Measurements from ENCODE around the gene RGS7. TPM values are rescaled to one million over a fixed set of nuclear protein-coding genes. Genes with fewer than 3 reads are reported as not detected.
"Not testable (repeated sequence)": the region's sequence is repeated elsewhere in the genome, so short reads cannot be mapped to it uniquely, and the experiment has no call there.

Gene RGS7
- total RNA-seq, 2 donors from 2014 or later: not detected

GRCh38 chr1:240987928-240988327, 369.1 kb downstream of the RGS7 start:
- H3K36me3 ChIP-seq: no peaks in the 10 kb centered on the region
- H3K9me3 ChIP-seq: no peaks in the 10 kb centered on the region
- no peak for TF ChIP-seq CTCF (IDR thresholded peaks at IDR 0.05)
- no peaks in the 10 kb centered on the region for H3K4me1 ChIP-seq
- H3K27me3 ChIP-seq: no peaks in the 10 kb centered on the region
- no peak for DNase-seq (ENCODE audit: low spot score)
- no peak overlapping the region for H3K4me3 ChIP-seq
- no peak overlapping the region for H3K27ac ChIP-seq

DNA sequence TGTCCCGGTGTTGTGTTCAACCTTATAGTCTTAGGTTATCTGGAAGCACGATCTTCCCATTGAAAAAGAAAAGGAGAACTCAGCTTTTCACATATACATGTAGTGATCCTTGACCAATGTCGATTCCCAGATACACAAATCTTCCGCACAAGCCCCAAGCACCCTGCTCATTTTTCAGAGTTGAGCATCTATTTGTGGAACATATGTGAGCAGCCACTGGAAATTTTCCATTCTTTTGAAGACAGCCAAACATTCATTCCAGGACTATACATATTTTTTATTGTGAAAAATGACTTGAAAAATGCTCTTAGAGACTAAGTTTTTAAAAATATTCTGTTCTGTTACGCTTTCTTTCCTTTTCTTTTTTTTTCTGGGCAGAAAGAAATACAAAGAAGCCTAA, 371.9 kb downstream of the RGS7 start:
- Histone ChIP-seq H3K4me1 (no peaks in the 10 kb centered on the region), H3K4me3 (no peak overlapping the region), H3K27ac (no peak overlapping the region), H3K36me3 (no peaks in the 10 kb centered on the region), H3K9me3 (no peaks in the 10 kb centered on the region), H3K27me3 (no peaks in the 10 kb centered on the region)
- no peak for DNase-seq (ENCODE audit: low spot score)
- TF ChIP-seq CTCF (IDR thresholded peaks at IDR 0.05): no peak

GRCh38 chr1:240980342-240980741, 376.7 kb downstream of the RGS7 start:
- TF ChIP-seq CTCF (IDR thresholded peaks at IDR 0.05): no peak
- no peaks in the 10 kb centered on the region for H3K4me1 ChIP-seq
- no peak overlapping the region for H3K27ac ChIP-seq
- no peaks in the 10 kb centered on the region for H3K27me3 ChIP-seq
- no peak for DNase-seq (ENCODE audit: low spot score)
- H3K4me3 ChIP-seq: no peak overlapping the region
- no peaks in the 10 kb centered on the region for H3K36me3 ChIP-seq
- no peaks in the 10 kb centered on the region for H3K9me3 ChIP-seq

- TF ChIP-seq CTCF (IDR thresholded peaks at IDR 0.05): no peak
- H3K4me3 ChIP-seq: no peak overlapping the region
- H3K36me3 ChIP-seq: no peaks in the 10 kb centered on the region
- H3K27ac ChIP-seq: no peak overlapping the region
- H3K4me1 ChIP-seq: no peaks in the 10 kb centered on the region
- H3K27me3 ChIP-seq: no peaks in the 10 kb centered on the region
- H3K9me3 ChIP-seq: no peaks in the 10 kb centered on the region
- DNase-seq (ENCODE audit: low spot score): no peak
Measured at GRCh38 chr1:240976685-240977084, 380.3 kb downstream of the RGS7 start.

DNA sequence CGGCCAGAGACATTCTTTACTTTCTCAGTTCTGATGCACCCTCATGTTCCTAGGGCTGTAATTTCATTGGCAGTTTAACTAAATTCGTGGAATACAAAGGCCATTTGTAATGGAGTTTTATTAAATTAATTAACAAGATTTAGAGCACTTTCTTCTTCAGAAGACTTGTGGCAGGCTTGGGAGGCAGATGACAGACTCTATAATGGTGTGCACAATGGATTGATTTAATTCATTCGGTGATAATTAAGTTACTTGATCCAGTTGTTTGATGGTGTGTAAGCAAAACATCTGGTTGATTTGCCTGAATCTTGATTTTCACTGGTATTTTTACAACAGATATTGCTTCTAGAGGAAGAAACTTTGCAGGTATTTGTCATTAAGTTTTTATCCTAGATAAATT, 383.1 kb downstream of the RGS7 start:
- Histone ChIP-seq H3K9me3 (no peaks in the 10 kb centered on the region), H3K4me3 (no peak overlapping the region), H3K27ac (no peak overlapping the region), H3K4me1 (no peaks in the 10 kb centered on the region), H3K27me3 (no peaks in the 10 kb centered on the region), H3K36me3 (no peaks in the 10 kb centered on the region)
- DNase-seq (ENCODE audit: low spot score): no peak
- no peak for TF ChIP-seq CTCF (IDR thresholded peaks at IDR 0.05)

- not testable (repeated sequence) for H3K9me3 ChIP-seq, H3K4me3 ChIP-seq
Measured at GRCh38 chr1:240972059-240972458, 384.9 kb downstream of the RGS7 start.

More at GRCh38 chr1:240972059-240972458, 384.9 kb downstream of the RGS7 start:
- not testable (repeated sequence) for H3K4me1 ChIP-seq; H3K27ac ChIP-seq; DNase-seq (ENCODE audit: low spot score); H3K27me3 ChIP-seq; H3K36me3 ChIP-seq

Data from right atrium auricular region (tissue), 2 donors.